Measurements from ENCODE around the gene HOXB8.

GRCh38 chr17:48624544-48625494 lies 9.7 kb upstream of the HOXB8 start:
- TF ChIP-seq POLR2AphosphoS5 (IDR thresholded peaks at IDR 0.05; ENCODE audit: insufficient read depth in 1 of 2, low read depth in 1 of 2) (no peak), CTCF (IDR thresholded peaks at IDR 0.05) (no peak), POLR2A (IDR thresholded peaks at IDR 0.05) (no peak)
